HG03045 (cell line): ENCODE measurements around the gene VPS11.
"Not testable (repeated sequence)": the region's sequence is repeated elsewhere in the genome, so short reads cannot be mapped to it uniquely, and the experiment has no call there.

Experiments
- ATAC-seq: cut with Tn5 transposase; IDR thresholded peaks from one replicate; pipeline ENCODE4 v1.9.1; 2021; ENCODE audit warnings: mild to moderate bottlenecking, moderate library complexity; ENCODE audit not compliant: unreplicated experiment

The VPS11 gene

DNA sequence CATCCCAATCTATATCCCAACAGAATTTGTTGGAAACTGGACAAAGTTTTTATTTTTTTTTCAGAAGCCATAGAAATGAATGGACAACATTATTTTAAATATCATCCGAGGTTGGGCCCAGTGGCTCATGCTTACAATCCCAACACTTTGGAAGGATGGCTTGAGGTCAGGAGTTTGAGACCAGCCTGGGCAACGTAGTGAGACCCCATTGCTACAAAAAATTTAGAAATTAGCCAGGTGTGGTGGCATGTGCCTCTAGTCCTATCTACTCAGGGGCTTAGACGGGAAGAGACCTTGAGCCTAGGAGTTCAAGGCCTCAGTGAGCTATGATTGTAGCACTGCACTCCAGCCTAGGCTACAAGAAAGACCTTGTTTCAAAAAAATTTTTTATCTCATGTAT, 32.8 kb upstream of the VPS11 start:
- no peak for ATAC-seq

DNA sequence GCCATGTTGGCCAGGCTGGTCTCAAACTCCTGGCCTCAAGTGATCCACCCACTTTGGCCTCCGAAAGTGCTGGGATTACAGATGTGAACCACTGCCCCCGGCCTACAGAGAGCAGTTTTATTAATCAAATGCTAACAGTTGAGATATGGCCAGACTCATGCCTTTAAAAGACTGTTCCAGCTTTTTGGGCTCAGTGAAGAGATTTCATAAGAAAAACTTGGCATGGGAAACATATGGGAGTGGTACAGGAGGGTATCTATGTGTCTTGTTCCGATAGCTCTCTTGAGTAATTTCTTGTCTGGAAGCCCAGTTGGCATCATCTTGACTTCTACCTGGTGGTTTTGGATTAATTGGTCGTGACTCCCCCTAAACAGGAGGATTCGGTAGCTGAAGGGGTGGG, 28.7 kb upstream of the VPS11 start:
- ATAC-seq = no peak

DNA sequence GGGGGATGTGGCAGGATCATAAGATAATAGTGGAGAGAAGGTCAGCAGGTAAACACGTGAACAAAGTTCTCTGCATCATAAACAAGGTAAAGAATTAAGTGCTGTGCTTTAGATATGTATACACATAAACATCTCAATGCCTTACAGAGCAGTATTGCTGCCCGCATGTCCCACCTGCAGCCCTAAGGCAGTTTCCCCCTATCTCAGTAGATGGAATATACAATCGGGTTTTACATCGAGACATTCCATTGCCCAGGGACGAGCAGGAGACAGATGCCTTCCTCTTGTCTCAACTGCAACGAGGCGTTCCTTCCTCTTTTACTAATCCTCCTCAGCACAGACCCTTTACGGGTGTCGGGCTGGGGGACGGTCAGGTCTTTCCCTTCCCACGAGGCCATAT, 28.1 kb upstream of the VPS11 start:
- ATAC-seq = not testable (repeated sequence)

DNA sequence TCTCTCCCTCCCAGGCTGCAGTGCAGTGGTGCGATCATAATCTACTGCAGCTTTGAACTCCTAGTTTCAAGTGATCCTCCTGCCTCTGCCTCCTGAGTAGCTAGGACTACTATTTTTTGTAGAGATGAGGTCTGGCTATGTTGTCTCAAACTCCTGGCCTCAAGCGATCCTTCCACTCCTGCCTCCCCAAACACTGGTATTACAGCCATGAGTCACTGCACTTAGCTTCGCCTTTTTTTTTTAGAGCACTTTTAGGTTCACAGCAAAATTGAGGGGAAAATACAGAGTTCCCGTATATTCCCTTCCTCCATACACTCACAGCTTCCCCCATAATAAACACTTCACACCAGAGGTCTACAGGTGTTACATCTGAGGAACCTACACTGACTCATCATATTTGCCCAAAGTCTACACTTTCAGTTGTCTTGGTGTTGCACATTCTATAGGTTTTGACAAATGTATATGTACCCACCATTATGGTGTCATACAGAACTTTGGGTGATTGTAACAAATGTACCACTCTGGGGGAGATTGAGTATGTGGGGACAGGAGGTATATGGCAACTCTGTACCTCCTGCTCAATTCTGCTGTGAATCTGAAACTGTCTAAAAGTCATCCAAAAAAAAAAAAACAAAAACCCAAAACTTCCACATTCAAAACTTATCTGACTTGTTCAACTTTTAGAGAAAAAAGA, 25.6 kb upstream of the VPS11 start:
- ATAC-seq = no peak

DNA sequence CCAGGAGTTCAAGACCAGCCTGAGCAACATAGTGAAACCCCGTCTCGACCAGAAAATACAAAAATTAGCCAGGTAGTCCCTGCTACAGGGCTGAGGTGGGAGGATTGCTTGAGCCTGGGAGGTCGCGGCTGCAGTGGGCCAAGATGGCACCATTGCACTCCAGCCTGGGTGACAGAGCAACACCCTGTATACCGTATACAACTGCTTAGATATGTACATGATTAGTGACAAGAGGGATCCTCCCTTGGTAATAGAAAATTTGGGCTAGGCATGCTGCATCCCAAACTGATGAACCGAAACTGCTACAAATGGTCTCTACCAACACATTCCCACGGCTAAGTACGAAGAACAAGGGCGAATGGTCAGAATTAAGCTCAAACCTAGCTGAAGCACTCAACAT, 24.7 kb upstream of the VPS11 start:
- no peak for ATAC-seq

DNA sequence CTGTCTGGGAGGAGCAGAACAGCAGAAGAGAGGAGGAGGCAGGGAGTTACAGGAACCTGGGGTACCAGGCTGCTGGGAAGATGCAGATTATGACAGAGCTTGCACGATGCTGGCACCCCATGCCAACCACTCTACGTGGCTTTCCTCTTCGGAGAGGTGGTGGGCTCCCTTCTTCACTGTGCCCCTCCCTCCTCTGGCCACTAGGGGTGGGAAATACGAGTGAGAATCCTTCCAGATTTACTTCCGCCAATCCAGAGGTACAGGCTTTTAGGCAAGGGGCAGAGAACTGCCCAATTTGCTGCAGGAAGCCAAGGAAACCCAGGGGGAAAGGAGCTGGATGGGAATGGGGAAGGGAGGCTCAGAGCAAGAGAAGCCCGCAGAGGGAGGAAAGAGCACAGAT, 22.9 kb upstream of the VPS11 start:
- no peak for ATAC-seq

DNA sequence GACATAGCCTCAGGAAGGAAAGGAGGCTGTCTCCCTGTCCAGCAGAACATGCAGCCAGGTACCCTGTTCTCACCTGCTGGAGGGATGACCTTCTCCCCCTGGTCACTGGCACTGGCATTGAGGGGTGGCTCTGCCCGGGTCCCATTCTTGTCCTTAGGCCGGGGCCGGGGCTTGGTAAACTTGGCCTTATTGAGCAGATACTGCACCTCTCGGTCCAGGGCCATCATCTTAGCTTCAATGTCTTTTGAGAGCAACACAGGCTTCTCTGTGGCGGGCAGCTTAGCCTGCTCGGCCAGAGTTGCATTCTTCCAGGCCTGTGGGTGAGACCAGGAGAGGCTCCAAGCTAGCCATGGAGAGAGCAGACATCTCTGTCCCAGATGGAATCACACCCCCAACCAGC, 21.1 kb upstream of the VPS11 start:
- ATAC-seq = no peak

DNA sequence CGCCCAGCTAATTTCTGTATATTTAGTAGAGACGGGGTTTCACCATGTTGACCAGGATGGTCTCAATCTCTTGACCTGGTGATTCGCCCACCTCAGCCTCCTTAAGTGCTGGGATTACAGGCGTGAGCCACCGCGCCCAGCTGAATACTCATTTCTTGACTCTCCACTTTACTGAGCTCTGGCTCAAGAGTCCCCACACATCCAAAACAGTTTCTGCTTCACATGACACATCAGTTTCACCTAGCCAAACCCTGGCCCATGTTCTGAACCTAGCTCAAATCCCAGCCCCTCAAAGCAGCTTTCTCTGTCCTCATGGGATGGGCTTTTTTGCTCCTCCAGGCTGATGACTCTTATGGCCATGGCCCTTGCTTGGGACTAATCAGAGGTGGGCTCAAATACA, 20.4 kb upstream of the VPS11 start:
- ATAC-seq = no peak

DNA sequence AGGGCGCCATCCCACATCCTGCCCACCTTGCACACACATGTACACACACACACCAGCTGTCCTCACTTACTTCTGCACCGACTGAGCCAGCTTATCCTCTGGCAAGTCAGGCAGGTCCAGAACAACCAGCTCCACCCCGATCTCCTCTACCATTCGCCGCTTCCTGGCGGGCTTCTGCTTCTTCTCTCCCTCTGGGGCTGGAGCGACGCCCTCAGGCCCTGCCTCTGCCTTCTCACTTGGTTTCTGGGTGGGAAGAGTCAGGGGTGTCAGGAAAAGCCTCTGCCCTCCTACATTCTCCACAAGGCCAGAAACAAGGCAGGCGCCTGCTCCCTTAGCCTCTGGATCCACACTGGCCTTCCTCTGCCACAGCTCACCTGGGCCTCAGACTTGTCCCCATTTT, 19.0 kb upstream of the VPS11 start:
- no peak for ATAC-seq

DNA sequence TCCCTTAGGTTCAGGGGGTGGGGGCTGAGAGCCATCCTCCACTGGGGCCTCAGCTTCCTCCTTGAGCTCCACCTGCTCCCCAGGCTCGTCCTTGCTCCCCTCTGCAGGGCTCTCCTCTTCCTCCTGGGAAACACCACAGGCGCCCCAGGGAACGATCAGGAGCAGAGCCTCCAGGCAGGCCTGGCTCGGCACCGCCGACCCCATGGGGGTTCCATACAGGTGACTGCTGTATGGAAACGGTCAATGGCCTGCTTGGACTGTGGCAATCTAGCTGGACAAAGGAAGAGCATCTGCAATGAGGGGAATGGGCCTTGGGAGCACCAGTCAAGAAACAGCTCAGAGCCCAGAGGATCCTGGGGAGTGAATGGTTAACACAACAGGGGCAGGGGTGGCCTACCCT, 18.5 kb upstream of the VPS11 start:
- ATAC-seq = no peak

DNA sequence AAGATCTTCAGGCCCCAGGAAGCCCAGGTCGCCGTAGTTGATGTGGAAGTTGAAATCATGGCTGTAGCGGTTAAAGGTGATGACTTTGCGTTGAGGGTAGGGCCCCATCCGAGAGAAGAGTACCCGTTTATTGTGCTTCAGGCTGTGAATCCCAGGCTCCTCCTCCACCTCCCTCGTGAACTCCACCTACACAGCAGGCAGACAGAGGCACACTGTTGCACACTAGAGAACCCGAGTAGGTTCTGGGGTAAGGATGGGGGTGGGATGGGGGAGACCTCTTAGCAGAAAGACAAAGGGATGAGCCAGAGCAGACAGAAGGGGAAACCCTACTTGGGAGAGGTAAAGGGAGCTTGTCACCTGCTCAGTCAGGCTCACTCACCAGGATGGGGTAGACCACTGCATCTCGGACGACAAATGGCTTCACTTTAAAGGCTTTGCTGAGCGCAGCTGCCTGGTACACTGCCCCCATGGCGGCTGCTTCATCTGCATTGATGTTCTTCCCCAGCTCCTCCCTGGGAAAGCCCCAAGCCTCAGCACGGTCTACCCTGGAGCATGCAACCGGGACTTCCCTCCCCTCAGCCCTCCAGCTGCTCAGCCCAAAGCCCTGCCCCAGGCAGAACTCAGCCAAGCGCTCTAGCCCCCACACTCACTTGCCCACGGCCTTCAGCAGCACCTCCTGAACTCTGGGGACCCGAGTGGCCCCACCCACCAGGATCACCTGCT, 16.0 kb upstream of the VPS11 start:
- peak; percentile 51 for ATAC-seq

DNA sequence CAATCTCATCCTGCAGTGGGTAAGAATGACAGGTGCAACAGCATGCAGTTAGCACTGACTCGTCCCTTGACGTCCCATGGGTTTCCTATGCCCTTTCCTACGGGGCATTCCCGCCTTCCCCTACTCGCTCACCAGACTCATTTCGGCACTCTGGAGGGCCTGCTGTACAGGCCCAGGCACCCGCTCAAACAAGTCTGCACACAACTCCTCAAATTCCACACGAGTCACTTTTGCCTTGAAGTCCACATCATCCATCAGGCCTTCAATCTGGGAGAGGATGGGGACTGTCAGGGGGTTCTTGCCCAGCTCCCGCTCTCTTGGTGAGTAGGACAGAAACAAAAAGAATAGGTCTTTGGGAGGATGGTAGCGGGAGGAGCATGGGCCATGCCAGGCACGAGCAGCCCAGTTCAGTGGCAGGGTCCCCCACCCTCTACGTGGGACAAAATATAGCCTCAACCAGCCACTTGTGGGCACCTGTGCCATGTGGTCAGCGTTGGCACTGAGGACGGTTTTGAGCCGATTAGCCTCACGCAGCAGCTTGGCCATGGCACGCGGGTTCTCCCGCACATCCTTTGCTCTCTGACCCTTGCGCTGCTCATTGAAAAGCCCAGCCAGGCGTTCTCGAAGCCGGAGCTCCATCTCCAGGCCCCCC, 15.3 kb upstream of the VPS11 start:
- no peak for ATAC-seq

DNA sequence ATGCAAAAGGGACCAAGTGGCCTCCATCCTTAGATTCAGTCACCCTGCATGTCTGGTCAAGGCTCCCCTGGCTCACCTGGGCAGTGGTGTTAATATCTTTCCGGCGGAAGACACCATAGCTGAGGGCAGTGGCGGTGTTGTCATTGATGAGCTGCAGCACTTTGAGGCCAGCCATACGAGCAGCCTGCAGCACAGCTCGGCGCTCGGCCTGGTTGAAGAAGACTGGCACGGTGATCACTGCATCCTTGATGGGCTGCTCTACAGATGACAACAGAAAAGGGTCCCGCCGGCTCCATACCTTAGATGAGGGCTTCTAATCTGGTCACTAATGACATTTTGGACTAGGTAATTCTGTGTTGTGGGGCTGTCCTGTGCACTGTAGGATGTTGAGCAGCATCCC, 13.2 kb upstream of the VPS11 start:
- ATAC-seq = no peak

DNA sequence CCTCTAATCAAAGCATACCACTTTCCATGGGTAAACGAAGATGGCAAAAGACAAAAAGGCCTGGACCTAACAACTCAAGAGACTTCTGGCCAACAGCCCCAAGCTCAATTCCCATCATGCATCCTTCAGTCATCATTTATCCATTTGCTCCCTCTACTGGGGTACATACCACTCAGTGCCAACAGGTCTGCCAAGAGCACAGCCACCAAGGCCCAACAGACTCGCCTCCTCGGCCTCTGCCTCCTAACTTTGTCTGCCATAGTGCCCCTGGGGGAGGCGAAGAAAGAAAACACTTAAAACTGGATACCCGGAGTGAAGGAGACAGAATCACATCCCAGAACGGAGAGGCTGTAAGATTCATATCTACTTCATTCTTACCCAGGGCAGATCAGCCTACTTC, 11.7 kb upstream of the VPS11 start:
- ATAC-seq = no peak

DNA sequence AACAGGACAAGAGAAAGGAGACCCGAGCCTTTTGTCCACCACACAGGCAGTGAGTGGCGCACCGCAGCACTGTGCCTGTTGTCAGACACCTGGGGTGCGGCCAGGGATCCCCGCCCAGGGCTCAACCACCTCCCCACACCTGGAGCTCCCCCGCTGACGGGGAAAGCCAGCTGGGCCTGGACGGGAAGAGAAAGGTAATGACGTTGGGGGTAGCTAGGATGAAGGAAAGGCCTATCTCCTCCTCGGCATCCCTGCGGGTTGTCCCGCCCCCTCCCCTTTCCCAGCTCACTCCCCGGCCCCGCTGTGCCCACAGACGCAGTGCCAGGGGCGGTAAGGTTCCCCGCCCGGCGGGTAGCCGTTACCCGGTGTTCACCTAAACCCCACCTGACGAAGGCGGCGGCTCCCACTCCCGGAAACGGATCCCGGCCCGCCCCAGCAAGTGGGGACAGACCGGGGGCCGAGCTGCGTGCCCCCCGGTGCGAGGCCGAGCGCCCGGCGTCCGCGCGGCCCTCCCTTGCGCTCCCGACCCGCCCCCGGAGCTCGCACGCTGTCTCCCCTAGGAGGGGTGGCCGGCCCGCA, 11.1 kb upstream of the VPS11 start:
- peak; percentile 10 for ATAC-seq

DNA sequence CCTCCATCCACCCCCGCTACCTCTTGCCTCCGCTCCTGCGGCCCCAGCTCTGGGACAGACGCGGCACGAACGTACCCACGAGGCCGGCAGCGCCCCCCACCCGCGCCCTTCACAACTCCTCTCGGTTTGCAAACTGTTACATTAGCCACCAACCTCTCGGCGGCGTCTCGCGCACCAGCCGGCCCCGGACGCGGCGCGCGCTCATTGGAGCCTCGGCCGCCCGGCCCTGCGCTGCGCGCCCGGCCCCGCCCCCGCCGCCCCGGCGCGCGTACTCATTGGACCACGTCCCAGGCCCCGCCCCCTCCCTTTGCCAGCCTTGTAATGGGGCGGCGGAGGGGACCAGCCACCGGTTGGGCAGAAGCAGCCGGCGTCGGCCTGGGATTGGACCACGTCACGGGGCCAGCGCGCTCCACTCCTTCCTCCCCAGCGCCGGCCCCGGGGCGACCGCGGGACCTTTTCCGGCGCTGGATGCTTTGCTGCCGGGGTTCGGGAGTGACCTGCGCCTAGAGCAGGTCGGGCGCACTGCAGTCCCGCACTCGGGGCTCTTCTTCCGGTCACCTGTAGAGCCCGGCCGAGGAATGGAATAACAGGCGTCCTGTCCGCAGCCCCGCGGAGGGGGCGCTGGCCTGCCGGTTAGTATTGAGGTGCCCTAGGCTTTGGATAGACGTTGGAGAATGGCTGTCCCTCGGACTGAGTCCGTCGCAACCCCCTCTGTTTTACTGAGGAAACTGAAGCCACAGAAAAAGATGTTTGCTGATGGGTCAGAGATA, 10.4 kb upstream of the VPS11 start, which contains the start of gene HYOU1:
HYOU1 (minus strand) TSS at position 206 of the 770 bp plus-strand sequence. CDS start 1,045 bp downstream, outside the sequence.
- ATAC-seq = peak; percentile 91

DNA sequence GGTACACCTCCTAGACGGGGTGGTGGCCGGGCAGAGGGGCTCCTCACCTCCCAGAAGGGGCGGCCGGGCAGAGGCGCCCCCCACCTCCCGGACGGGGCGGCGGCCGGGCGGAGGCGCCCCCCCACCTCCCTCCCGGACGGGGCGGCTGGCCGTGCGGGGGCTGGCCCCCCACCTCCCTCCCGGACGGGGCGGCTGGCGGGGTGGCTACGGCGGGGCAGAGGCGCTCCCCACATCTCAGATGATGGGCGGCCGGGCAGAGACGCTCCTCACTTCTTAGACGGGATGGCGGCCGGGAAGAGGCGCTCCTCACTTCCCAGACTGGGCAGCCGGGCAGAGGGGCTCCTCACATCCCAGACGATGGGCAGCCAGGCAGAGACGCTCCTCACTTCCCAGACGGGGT, 8.5 kb upstream of the VPS11 start:
- ATAC-seq = not testable (repeated sequence)

DNA sequence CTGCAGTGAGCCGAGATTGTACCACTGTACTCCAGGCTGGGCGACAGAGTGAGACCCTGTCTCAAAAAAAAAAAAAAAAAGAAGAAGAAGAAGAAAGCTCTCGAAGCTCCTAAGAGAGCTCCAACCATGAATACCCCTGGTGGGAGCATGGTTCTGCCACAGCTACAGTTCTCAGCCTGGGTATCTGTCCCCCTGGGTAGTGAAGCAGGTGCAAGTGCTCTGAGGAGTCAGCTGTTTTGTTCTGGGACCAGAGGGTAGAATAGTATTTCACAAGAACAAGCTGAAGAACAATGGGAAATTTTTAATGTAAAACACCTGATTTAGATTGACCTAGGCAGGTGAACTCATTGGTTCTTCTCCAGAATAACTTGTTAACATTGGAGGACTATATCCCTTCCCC, 6.4 kb upstream of the VPS11 start:
- ATAC-seq = no peak

DNA sequence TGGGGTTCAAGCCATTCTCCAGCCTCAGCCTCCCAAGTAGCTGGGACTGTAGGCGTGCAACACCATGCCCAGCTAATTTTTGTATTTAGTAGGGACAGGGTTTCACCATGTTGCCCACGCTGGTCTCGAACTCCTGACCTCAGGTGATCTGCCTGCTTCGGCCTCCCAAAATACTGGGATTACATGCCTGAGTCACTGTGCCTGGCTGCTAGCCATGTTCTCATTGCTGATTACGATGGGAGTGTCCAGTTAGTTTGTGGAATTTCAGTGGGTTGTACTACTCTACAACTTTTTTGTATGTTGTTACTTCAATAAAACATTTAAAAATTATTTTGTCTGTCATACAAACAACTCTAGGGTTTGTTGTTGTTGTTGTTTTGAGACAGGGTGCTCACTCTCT, 4.8 kb upstream of the VPS11 start:
- no peak for ATAC-seq

DNA sequence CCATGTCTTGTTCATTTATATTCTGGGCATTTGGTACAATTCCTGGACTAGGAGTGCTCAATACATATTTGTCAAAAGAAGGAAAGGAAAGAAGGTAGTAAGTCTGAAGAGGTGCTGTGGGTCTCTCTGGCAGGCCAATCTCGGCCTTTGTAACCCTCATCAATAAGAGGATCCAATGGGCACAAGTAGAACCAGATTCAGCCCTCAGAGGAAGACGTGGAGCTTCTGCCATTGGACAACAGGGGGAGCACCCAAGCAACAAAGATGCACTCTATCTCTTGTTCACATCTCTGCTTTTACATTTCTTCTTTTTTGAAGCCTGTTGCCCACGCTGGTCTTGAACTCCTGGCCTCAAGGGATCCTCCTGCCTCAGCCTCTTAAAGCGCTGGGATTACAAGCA, 2.2 kb upstream of the VPS11 start:
- ATAC-seq = no peak

DNA sequence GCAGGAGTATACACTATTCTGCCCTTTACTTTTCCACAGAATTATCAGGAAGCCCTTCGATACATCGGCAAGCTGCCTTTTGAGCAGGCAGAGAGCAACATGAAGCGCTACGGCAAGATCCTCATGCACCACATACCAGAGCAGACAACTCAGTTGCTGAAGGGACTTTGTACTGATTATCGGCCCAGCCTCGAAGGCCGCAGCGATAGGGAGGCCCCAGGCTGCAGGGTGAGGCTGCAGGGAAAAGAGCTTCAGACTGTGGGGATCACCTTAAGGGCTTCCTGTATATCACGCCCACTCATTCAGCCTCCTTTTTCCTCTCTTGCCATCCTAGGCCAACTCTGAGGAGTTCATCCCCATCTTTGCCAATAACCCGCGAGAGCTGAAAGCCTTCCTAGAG, 10.2 kb downstream of the VPS11 start:
- ATAC-seq = no peak
